Loucy (cell line): Measurements from ENCODE around the gene LPCAT2.

ENCODE experiments used
- H2AFZ ChIP-seq: fragments of 200-600 bp; sonication (generic); 2 replicates; pipeline ENCODE4 v1.6.0; 2016; ENCODE audit warnings: antibody characterized with exemption, mild to moderate bottlenecking, low read length, moderate library complexity
- H3F3A ChIP-seq: fragments of 200-600 bp; 2 replicates; pipeline ENCODE4 v1.6.0; 2016; ENCODE audit warnings: antibody characterized with exemption, low read depth, mild to moderate bottlenecking
- H3K27me3 ChIP-seq: fragments of 200-600 bp; sonication (generic); 2 replicates; pipeline ENCODE4 v1.6.1; 2014; ENCODE audit warnings: low read length, mild to moderate bottlenecking; ENCODE audit not compliant: insufficient read depth, poor library complexity, severe bottlenecking
- H3K36me3 ChIP-seq: fragments of 200-600 bp; sonication (generic); 2 replicates; pipeline ENCODE4 v1.6.1; 2016; ENCODE audit warnings: low read length; ENCODE audit not compliant: insufficient read depth
- H3K4me1 ChIP-seq: fragments of 200-600 bp; sonication (generic); 2 replicates; pipeline ENCODE4 v1.5.1; 2014; ENCODE audit warnings: low read length, mild to moderate bottlenecking; ENCODE audit not compliant: insufficient read depth, poor library complexity, severe bottlenecking
- H3K4me2 ChIP-seq: fragments of 200-600 bp; sonication (generic); 2 replicates; pipeline ENCODE4 v1.6.0; 2014; ENCODE audit warnings: antibody characterized with exemption, low read length, low read depth, mild to moderate bottlenecking; ENCODE audit not compliant: poor library complexity, severe bottlenecking
- H3K4me3 ChIP-seq: fragments of 200-600 bp; sonication (generic); 2 replicates; pipeline ENCODE4 v1.5.1; 2014; ENCODE audit warnings: low read length, mild to moderate bottlenecking, mixed read lengths; ENCODE audit not compliant: poor library complexity, severe bottlenecking
- H3K79me2 ChIP-seq: fragments of 200-600 bp; sonication (generic); 2 replicates; pipeline ENCODE4 v1.6.1; 2014; ENCODE audit warnings: low read length; ENCODE audit not compliant: insufficient read depth
- H3K9ac ChIP-seq: fragments of 200-600 bp; sonication (generic); 2 replicates; pipeline ENCODE4 v1.6.0; 2014; ENCODE audit warnings: mild to moderate bottlenecking, low read depth, low read length, moderate library complexity; ENCODE audit not compliant: poor library complexity, severe bottlenecking
- H3K9me2 ChIP-seq: fragments of 200-600 bp; sonication (generic); replicated peaks from 2 replicates; pipeline ENCODE4 v1.6.1; 2016; ENCODE audit warnings: low read depth, low read length, mixed read lengths
- H3K9me3 ChIP-seq: fragments of 200-600 bp; sonication (generic); 2 replicates; pipeline ENCODE4 v1.6.1; 2014; ENCODE audit warnings: mild to moderate bottlenecking, antibody characterized with exemption, low read length, low read depth; ENCODE audit not compliant: insufficient read depth
- H4K20me1 ChIP-seq: fragments of 200-600 bp; sonication (generic); 2 replicates; pipeline ENCODE4 v1.6.0; 2014; ENCODE audit warnings: antibody characterized with exemption, low read length, mild to moderate bottlenecking; ENCODE audit not compliant: insufficient read depth, poor library complexity, severe bottlenecking
- EZH2phosphoT487 ChIP-seq: fragments of 200-600 bp; IDR thresholded peaks from 2 replicates; pipeline ENCODE4 v1.6.1; 2018; ENCODE audit warnings: antibody characterized with exemption, mild to moderate bottlenecking, moderate library complexity, borderline replicate concordance
- TF ChIP-seq, protein P1 (sequence below): fragments of 200-600 bp; sonication (generic); conservative IDR thresholded peaks from 2 replicates; pipeline ENCODE4 v1.5.1; 2014; ENCODE audit warnings: mild to moderate bottlenecking, antibody characterized with exemption, low read length

Gene LPCAT2

DNA sequence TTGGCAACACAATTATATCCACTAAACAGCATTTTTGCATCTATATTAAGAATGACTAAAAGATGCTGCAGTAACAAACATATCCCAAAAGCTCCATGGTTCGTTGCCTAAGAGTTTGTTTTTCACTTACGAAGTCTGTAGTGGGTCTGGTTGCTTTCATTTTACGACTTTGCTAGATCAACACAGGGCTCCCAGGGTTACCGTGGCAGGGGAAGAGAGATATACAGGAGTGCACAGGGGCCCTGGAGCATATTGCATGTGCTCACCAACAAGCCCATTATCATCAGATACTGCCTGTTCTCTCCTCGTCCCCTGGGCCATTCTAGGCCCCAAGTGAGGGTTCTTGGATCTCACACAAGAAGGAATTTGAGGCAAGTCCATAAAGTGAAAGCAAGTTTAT is 33.0 kb upstream of the LPCAT2 start:
- H2AFZ ChIP-seq = no peak overlapping the region

DNA sequence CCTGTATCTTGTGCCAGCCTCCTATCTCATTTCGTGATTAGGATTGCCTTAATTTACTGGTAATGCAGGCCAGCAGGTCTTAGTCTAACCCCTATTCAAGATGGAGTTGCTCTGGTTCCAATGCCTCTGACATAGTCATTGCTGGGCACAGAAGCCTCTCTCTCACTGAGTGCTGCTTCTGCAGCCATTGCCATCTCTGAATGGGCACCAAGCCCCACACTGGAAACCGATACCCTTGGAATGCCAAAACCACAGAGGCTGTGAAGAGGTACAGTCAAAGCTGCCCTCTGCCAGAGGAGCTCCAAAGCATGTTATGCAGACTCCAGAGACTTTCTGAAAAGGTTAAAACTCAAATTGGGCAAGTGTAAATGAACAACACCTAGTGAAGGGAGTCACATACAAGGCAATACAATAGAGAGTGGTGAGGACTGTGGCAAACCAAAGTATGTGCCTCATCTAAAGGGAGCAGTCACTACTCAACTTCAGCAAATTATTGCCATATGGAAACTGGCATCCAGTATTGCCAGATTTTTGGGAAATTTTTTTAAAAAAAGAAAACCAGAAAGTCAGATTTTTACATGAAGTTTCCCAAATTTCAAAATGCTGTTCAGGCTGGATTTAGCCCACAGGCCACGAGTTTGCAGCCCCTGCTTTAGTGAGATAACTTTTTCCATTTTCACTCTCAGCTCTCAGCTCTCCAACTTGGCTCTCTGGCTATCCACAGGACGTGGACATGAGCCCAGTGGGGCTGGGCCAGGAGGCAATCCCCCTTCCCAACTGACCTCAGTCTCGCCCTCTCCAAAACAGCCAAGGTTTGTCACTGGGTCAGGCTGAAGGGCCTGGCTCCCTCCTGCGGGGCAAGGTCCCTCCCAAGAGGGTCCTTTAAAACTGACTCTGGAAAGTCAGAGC is 32.0 kb upstream of the LPCAT2 start:
- no peaks in the 10 kb centered on the region for H3K4me1 ChIP-seq
- no peak overlapping the region for H3K9ac ChIP-seq
- H3K79me2 ChIP-seq = no peaks in the 10 kb centered on the region
- no peak overlapping the region for H3K4me2 ChIP-seq
- no peaks in the 10 kb centered on the region for H3K9me2 ChIP-seq
- no peaks in the 10 kb centered on the region for H3K27me3 ChIP-seq
- no peaks in the 10 kb centered on the region for H3F3A ChIP-seq
- no peaks in the 10 kb centered on the region for H3K36me3 ChIP-seq
- H4K20me1 ChIP-seq = no peaks in the 10 kb centered on the region
- H2AFZ ChIP-seq = no peak overlapping the region
- H3K9me3 ChIP-seq = no peaks in the 10 kb centered on the region
- no peak overlapping the region for H3K4me3 ChIP-seq
- TF ChIP-seq, protein P1, sequence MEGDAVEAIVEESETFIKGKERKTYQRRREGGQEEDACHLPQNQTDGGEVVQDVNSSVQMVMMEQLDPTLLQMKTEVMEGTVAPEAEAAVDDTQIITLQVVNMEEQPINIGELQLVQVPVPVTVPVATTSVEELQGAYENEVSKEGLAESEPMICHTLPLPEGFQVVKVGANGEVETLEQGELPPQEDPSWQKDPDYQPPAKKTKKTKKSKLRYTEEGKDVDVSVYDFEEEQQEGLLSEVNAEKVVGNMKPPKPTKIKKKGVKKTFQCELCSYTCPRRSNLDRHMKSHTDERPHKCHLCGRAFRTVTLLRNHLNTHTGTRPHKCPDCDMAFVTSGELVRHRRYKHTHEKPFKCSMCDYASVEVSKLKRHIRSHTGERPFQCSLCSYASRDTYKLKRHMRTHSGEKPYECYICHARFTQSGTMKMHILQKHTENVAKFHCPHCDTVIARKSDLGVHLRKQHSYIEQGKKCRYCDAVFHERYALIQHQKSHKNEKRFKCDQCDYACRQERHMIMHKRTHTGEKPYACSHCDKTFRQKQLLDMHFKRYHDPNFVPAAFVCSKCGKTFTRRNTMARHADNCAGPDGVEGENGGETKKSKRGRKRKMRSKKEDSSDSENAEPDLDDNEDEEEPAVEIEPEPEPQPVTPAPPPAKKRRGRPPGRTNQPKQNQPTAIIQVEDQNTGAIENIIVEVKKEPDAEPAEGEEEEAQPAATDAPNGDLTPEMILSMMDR = no peak
- no peak for TF ChIP-seq EZH2phosphoT487

More for the DNA sequence above, 33.0 kb upstream of the LPCAT2 start:
- H3K4me2 ChIP-seq = no peak overlapping the region
- H3K9me2 ChIP-seq = no peaks in the 10 kb centered on the region
- H3K9ac ChIP-seq = no peak overlapping the region
- no peaks in the 10 kb centered on the region for H3K9me3 ChIP-seq
- no peak overlapping the region for H3K4me3 ChIP-seq
- no peaks in the 10 kb centered on the region for H3K4me1 ChIP-seq
- H3K79me2 ChIP-seq = no peaks in the 10 kb centered on the region
- H3K36me3 ChIP-seq = no peaks in the 10 kb centered on the region
- no peak for TF ChIP-seq EZH2phosphoT487
- TF ChIP-seq, protein P1 = no peak
- H4K20me1 ChIP-seq = no peaks in the 10 kb centered on the region
- no peaks in the 10 kb centered on the region for H3F3A ChIP-seq
- H3K27me3 ChIP-seq = no peaks in the 10 kb centered on the region

DNA sequence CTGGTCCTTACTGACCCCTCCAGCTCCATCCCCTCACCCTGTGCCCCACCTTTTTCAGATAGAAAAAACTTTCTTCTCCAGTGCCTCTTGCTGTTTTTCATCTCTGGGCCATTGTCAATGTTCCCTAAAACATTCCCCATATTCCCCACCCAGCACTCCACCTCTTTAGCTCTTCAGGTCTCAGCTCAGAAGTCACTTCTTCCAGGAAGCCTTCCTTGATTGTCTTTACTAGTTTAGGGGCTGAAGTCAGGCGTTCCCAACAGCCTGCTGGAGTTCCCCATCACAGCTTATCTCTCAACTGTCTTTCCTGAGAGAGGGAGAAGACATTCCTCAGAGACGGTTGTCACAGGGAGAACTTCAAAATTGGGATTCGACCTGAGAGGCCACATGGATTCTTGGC is 31.1 kb upstream of the LPCAT2 start:
- no peaks in the 10 kb centered on the region for H3K9me2 ChIP-seq
- no peak overlapping the region for H2AFZ ChIP-seq
- H3K27me3 ChIP-seq = no peaks in the 10 kb centered on the region
- no peak overlapping the region for H3K4me3 ChIP-seq
- no peaks in the 10 kb centered on the region for H3K4me1 ChIP-seq
- no peaks in the 10 kb centered on the region for H3K36me3 ChIP-seq
- no peaks in the 10 kb centered on the region for H3K9me3 ChIP-seq
- no peak overlapping the region for H3K4me2 ChIP-seq
- no peaks in the 10 kb centered on the region for H3K79me2 ChIP-seq
- no peak for TF ChIP-seq EZH2phosphoT487
- TF ChIP-seq, protein P1 = no peak
- no peak overlapping the region for H3K9ac ChIP-seq
- H4K20me1 ChIP-seq = no peaks in the 10 kb centered on the region
- no peaks in the 10 kb centered on the region for H3F3A ChIP-seq
